AG09309 (cell line): Measurements from ENCODE around the gene PARVG.

Source experiments
- DNase-seq: peaks from one replicate; pipeline ENCODE4 v3.0.0-alpha.2; 2010; ENCODE audit warnings: low read depth
- H3K4me3 ChIP-seq: 2 replicates; pipeline ENCODE4 v1.5.1; 2011; ENCODE audit warnings: mild to moderate bottlenecking, low read depth, low read length, moderate library complexity; ENCODE audit not compliant: control insufficient read depth
- CTCF ChIP-seq: IDR thresholded peaks from 2 replicates; pipeline ENCODE4 v1.5.1; 2011; ENCODE audit warnings: mild to moderate bottlenecking, low read depth, low read length, inconsistent platforms; ENCODE audit not compliant: insufficient read depth, control insufficient read depth; ENCODE audit errors: missing control alignments

The PARVG gene

GRCh38 chr22:44256556-44257485 lies 76.1 kb downstream of the PARVG start:
- no peak for DNase-seq
- no peak overlapping the region for H3K4me3 ChIP-seq
- TF ChIP-seq CTCF = no peak
